22Rv1 (cell line): Measurements from ENCODE around the gene NRXN3.
"Not testable (repeated sequence)": the region's sequence is repeated elsewhere in the genome, so short reads cannot be mapped to it uniquely, and the experiment has no call there.

Source experiments
- H3K27ac ChIP-seq: fragments of 450-650 bp; 2 replicates; pipeline ENCODE4 v1.5.1; 2017
- ZFX ChIP-seq: fragments of 450-650 bp; IDR thresholded peaks from 2 replicates; pipeline ENCODE4 v1.6.1; 2017; ENCODE audit warnings: antibody characterized with exemption, borderline replicate concordance
- TF ChIP-seq, protein P1 (sequence below): fragments of 450-650 bp; IDR thresholded peaks from 2 replicates; pipeline ENCODE4 v1.5.1; 2017; ENCODE audit warnings: mild to moderate bottlenecking

The NRXN3 gene

DNA sequence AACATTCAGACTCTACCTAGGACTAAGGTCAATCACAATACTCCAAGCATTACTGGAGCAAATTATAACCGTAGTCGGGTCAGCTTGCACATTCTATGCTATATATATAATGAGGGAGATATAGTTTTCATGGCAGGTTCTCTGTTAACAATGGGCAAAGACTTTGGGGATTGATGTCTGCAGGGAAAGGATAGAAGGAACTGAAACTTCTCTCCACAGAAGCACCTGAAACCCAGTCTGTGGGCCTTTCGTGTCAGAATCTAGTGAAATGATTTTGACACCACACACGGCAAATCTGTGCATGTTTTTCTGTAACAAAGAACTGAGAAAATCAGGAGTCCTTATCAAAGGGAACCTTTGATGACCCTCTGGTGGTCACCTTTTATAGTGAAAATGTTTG is 847.4 kb downstream of the NRXN3 start:
- TF ChIP-seq, protein P1, sequence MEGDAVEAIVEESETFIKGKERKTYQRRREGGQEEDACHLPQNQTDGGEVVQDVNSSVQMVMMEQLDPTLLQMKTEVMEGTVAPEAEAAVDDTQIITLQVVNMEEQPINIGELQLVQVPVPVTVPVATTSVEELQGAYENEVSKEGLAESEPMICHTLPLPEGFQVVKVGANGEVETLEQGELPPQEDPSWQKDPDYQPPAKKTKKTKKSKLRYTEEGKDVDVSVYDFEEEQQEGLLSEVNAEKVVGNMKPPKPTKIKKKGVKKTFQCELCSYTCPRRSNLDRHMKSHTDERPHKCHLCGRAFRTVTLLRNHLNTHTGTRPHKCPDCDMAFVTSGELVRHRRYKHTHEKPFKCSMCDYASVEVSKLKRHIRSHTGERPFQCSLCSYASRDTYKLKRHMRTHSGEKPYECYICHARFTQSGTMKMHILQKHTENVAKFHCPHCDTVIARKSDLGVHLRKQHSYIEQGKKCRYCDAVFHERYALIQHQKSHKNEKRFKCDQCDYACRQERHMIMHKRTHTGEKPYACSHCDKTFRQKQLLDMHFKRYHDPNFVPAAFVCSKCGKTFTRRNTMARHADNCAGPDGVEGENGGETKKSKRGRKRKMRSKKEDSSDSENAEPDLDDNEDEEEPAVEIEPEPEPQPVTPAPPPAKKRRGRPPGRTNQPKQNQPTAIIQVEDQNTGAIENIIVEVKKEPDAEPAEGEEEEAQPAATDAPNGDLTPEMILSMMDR, result no peak
- TF ChIP-seq ZFX, result no peak
- H3K27ac ChIP-seq, result no peak overlapping the region

GRCh38 chr14:79018836-79019235 is 848.7 kb downstream of the NRXN3 start:
- no peak overlapping the region for H3K27ac ChIP-seq
- TF ChIP-seq, protein P1, result no peak
- TF ChIP-seq ZFX, result no peak

- not testable (repeated sequence) for H3K27ac ChIP-seq
Observed at GRCh38 chr14:79019898-79020297, 849.7 kb downstream of the NRXN3 start.

GRCh38 chr14:79021766-79022165 is 851.6 kb downstream of the NRXN3 start:
- no peak for TF ChIP-seq ZFX
- TF ChIP-seq, protein P1, result no peak
- H3K27ac ChIP-seq, result no peak overlapping the region

DNA sequence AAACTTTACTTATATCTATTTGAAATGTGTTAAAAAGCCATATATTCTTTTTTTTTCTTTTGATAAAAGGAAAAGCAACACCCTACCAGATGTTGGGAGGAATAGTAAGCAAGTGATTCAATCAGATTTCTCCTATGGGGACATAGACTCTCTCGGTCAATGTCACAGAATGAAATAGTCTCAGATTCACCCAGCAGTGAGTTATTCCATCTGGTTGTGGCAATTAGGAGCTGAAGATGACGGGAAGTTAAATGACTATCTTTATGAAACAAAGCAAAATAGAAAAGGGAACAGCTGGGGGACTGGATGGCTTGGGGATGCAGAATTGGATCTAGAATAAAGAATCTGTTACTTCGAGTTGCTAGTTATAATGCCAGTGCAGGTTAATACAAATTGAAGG is 857.0 kb downstream of the NRXN3 start:
- no peak for TF ChIP-seq ZFX
- TF ChIP-seq, protein P1, result no peak
- no peak overlapping the region for H3K27ac ChIP-seq

GRCh38 chr14:79028281-79028680 is 858.1 kb downstream of the NRXN3 start:
- H3K27ac ChIP-seq, result no peak overlapping the region
- no peak for TF ChIP-seq ZFX
- TF ChIP-seq, protein P1, result no peak

DNA sequence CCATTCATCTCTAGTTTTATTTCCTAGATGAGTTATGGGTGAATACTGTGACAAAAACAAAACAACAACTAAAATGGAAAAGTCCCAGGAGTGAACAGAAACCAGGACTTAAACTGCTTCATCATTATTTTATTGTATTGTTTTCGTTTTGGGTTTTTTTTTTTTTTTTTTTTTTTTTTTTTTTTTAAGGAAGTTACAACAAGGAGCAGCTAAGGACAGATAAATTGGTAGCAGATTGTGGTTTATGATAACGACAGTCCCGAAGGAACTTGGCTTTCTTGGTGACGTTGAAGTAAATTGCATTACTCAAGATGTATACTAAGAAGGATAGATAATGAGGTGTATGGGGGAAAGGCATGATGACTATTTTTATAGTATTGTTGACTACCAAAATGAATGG is 866.3 kb downstream of the NRXN3 start:
- no peak for TF ChIP-seq ZFX
- TF ChIP-seq, protein P1, result no peak

DNA sequence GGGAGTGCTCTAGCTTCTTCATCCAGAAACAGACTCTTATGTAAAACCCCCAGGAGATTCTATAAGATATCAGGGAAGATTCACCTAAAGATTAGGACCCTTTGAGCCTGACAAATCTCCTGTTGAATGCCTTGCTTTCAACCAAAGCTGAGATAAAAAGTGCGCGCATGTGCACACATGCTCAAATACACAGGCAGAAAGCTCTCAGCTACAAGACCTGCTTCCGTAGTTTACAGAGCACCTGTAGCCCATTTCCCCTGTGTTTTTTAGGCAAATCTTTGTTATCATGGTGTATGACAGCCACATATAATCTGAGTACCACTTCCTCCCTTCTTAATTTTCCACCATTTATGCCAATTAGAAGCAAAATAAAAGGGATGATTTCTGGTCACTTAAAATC is 866.9 kb downstream of the NRXN3 start:
- TF ChIP-seq, protein P1, result no peak
- TF ChIP-seq ZFX, result no peak
- H3K27ac ChIP-seq, result no peak overlapping the region

More for the DNA sequence above, 866.3 kb downstream of the NRXN3 start:
- no peak overlapping the region for H3K27ac ChIP-seq
